ENCODE measurements around the gene ARFGEF2.

DNA sequence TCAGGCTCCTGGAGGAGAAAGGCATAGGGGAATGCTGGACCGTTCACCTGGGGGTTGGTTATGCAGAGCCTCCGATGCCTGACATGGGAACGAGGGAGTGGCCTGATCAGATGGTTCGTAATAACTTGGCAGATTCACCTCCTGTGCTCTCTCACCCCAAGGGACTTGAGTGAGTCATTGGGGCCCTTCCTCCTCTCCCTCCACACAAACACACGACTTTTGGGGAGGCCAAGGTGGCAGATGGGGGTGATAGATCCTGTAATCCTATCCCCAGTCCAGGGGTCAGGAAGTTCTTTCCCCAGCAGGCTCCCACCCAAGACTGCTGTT lies 45.6 kb upstream of the ARFGEF2 start:
- TF ChIP-seq, protein P1, sequence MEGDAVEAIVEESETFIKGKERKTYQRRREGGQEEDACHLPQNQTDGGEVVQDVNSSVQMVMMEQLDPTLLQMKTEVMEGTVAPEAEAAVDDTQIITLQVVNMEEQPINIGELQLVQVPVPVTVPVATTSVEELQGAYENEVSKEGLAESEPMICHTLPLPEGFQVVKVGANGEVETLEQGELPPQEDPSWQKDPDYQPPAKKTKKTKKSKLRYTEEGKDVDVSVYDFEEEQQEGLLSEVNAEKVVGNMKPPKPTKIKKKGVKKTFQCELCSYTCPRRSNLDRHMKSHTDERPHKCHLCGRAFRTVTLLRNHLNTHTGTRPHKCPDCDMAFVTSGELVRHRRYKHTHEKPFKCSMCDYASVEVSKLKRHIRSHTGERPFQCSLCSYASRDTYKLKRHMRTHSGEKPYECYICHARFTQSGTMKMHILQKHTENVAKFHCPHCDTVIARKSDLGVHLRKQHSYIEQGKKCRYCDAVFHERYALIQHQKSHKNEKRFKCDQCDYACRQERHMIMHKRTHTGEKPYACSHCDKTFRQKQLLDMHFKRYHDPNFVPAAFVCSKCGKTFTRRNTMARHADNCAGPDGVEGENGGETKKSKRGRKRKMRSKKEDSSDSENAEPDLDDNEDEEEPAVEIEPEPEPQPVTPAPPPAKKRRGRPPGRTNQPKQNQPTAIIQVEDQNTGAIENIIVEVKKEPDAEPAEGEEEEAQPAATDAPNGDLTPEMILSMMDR (IDR thresholded peaks at IDR 0.05; ENCODE audit: low read depth, low read length, poor library complexity, severe bottlenecking), result no peak
- TF ChIP-seq EZH2phosphoT487 (IDR thresholded peaks at IDR 0.05; ENCODE audit: borderline replicate concordance, low read length), result no peak
